ENCODE data around the gene CDC73.

Gene CDC73

GRCh38 chr1:193121616-193122593 is at the start of gene CDC73:
TSS of gene CDC73 (plus strand) at chr1:193122031. CDS start at chr1:193122201, 170 bp downstream.
- DNase-seq, result peak; percentile 97

- no peak for DNase-seq
Measured at GRCh38 chr1:193077991-193078390, 43.8 kb upstream of the CDC73 start.

- DNase-seq, result no peak
Measured at GRCh38 chr1:193079187-193079586, 42.6 kb upstream of the CDC73 start.

- DNase-seq, result no peak
Measured at GRCh38 chr1:193083365-193084088, 38.3 kb upstream of the CDC73 start.

- no peak for DNase-seq
Measured at GRCh38 chr1:193085263-193085662, 36.6 kb upstream of the CDC73 start.

GRCh38 chr1:193086342-193086741 is 35.5 kb upstream of the CDC73 start:
- DNase-seq, result no peak

- no peak for DNase-seq
Measured at GRCh38 chr1:193087893-193088292, 33.9 kb upstream of the CDC73 start.

- no peak for DNase-seq
Measured at GRCh38 chr1:193090865-193091264, 31.0 kb upstream of the CDC73 start.

GRCh38 chr1:193094112-193094511 is 27.7 kb upstream of the CDC73 start:
- no peak for DNase-seq

GRCh38 chr1:193102662-193103061 is 19.2 kb upstream of the CDC73 start:
- DNase-seq, result no peak

GRCh38 chr1:193103759-193104501 is 17.9 kb upstream of the CDC73 start:
- no peak for DNase-seq

- DNase-seq, result no peak
Measured at GRCh38 chr1:193104502-193104906, 17.3 kb upstream of the CDC73 start.

- DNase-seq, result peak; percentile 92
Measured at GRCh38 chr1:193104907-193105820, 16.7 kb upstream of the CDC73 start, which contains the start of gene GLRX2. TSS of gene GLRX2 (minus strand) at chr1:193105414. CDS start at chr1:193105382, 32 bp downstream.

- no peak for DNase-seq
Measured at GRCh38 chr1:193105821-193106177, 16.0 kb upstream of the CDC73 start.

GRCh38 chr1:193108471-193108870 is 13.4 kb upstream of the CDC73 start:
- DNase-seq, result no peak

GRCh38 chr1:193109619-193110018 is 12.2 kb upstream of the CDC73 start:
- DNase-seq, result no peak

GRCh38 chr1:193110246-193110645 is 11.6 kb upstream of the CDC73 start:
- no peak for DNase-seq

- DNase-seq, result no peak
Measured at GRCh38 chr1:193110864-193111263, 11.0 kb upstream of the CDC73 start.

GRCh38 chr1:193111641-193112090 is 10.2 kb upstream of the CDC73 start:
- peak; percentile 12 for DNase-seq

- no peak for DNase-seq
Measured at GRCh38 chr1:193113258-193113991, 8.4 kb upstream of the CDC73 start.

- DNase-seq, result no peak
Measured at GRCh38 chr1:193113992-193114332, 7.9 kb upstream of the CDC73 start.

All from T1000 (cell line).